Ectodermal cell (in vitro differentiated cells): ENCODE data around the gene SYNGR3.
A peak's percentile ranks its signal among the peaks of the same experiment; 100 is the strongest.
"Not testable (repeated sequence)": the region's sequence is repeated elsewhere in the genome, so short reads cannot be mapped to it uniquely, and the experiment has no call there.

ENCODE experiments used
- H3K27ac ChIP-seq: 2 replicates; pipeline ENCODE4 v1.7.0; 2013; ENCODE audit warnings: mild to moderate bottlenecking, low read depth, low read length; ENCODE audit not compliant: insufficient read depth, poor library complexity, severe bottlenecking
- H3K27me3 ChIP-seq: 2 replicates; pipeline ENCODE4 v1.7.0; 2013; ENCODE audit warnings: mild to moderate bottlenecking, low read length; ENCODE audit not compliant: insufficient read depth, control insufficient read depth, poor library complexity, severe bottlenecking
- H3K36me3 ChIP-seq: one replicate; pipeline ENCODE4 v1.7.0; 2013; ENCODE audit warnings: low read length; ENCODE audit not compliant: control insufficient read depth, insufficient read depth
- H3K4me1 ChIP-seq: one replicate; pipeline ENCODE4 v1.7.0; 2013; ENCODE audit warnings: low read length; ENCODE audit not compliant: control insufficient read depth, insufficient read depth
- H3K4me3 ChIP-seq: 2 replicates; pipeline ENCODE4 v1.7.0; 2013; ENCODE audit warnings: low read depth, low read length, control low read depth; ENCODE audit not compliant: insufficient read depth
- H3K9me3 ChIP-seq: 2 replicates; pipeline ENCODE4 v1.7.0; 2013; ENCODE audit warnings: mild to moderate bottlenecking, low read length, moderate library complexity; ENCODE audit not compliant: control insufficient read depth
- WGBS, 2 experiments: methylation state at CpG; one replicate each; pipeline ENCODE4 v1.1.7; 2013; ENCODE audit warnings: missing lambda C conversion rate in 2 of 2; 5-methylcytosine and 5-hydroxymethylcytosine counted together

The SYNGR3 gene

GRCh38 chr16:2031081-2031577 is 41.4 kb downstream of the SYNGR3 start:
- Histone ChIP-seq H3K27me3 (peaks cover 27% of the 10 kb centered on the region), H3K27ac (no peak overlapping the region), H3K36me3 (no peaks in the 10 kb centered on the region), H3K9me3 (no peaks in the 10 kb centered on the region), H3K4me1 (peaks cover 18% of the 10 kb centered on the region), H3K4me3 (no peak overlapping the region)
- 92 to 93% methylated on average over 11 of the region's 11 CpGs for WGBS, 2 experiments

- H3K27ac ChIP-seq = no peak overlapping the region
- H3K9me3 ChIP-seq = no peaks in the 10 kb centered on the region
- peaks cover 18% of the 10 kb centered on the region for H3K4me1 ChIP-seq
- no peaks in the 10 kb centered on the region for H3K36me3 ChIP-seq
- WGBS, 2 experiments = 92 to 94% methylated on average over 15 of the region's 15 CpGs
- peaks cover 14% of the 10 kb centered on the region for H3K27me3 ChIP-seq
- no peak overlapping the region for H3K4me3 ChIP-seq
Measured at GRCh38 chr16:2032285-2033056, 42.7 kb downstream of the SYNGR3 start.

- H3K27ac ChIP-seq = peak overlapping the region; percentile 1
Measured at GRCh38 chr16:2033057-2033908, 43.5 kb downstream of the SYNGR3 start.

GRCh38 chr16:2033909-2034695 is 44.3 kb downstream of the SYNGR3 start:
- peak overlapping the region; percentile 1 for H3K27ac ChIP-seq
- H3K9me3 ChIP-seq, H3K4me3 ChIP-seq, H3K36me3 ChIP-seq, H3K27me3 ChIP-seq: not testable (repeated sequence)
- peaks cover 18% of the 10 kb centered on the region for H3K4me1 ChIP-seq
- WGBS, 2 experiments = 87 to 90% methylated on average over 12 to 13 of the region's 32 CpGs

More at GRCh38 chr16:2033057-2033908, 43.5 kb downstream of the SYNGR3 start:
- Histone ChIP-seq H3K4me3 (no peak overlapping the region), H3K27me3 (peaks cover 6% of the 10 kb centered on the region), H3K4me1 (peaks cover 18% of the 10 kb centered on the region), H3K9me3 (no peaks in the 10 kb centered on the region), H3K36me3 (no peaks in the 10 kb centered on the region)
- 70 to 72% methylated on average over 37 of the region's 37 CpGs for WGBS, 2 experiments

- no peaks in the 10 kb centered on the region for H3K36me3 ChIP-seq
- H3K4me3 ChIP-seq = no peak overlapping the region
- H3K27me3 ChIP-seq = no peaks in the 10 kb centered on the region
- H3K4me1 ChIP-seq = peaks cover 18% of the 10 kb centered on the region
- no peak overlapping the region for H3K27ac ChIP-seq
- WGBS, 2 experiments = 91 to 94% methylated on average over 17 of the region's 17 CpGs
- H3K9me3 ChIP-seq = no peaks in the 10 kb centered on the region
Measured at GRCh38 chr16:2034696-2035430, 45.1 kb downstream of the SYNGR3 start.

GRCh38 chr16:2035431-2036199 is 45.8 kb downstream of the SYNGR3 start:
- no peaks in the 10 kb centered on the region for H3K36me3 ChIP-seq
- peaks cover 18% of the 10 kb centered on the region for H3K4me1 ChIP-seq
- H3K27ac ChIP-seq = peak overlapping the region; percentile 60
- WGBS, 2 experiments = 80 to 81% methylated on average over 34 of the region's 34 CpGs
- no peaks in the 10 kb centered on the region for H3K9me3 ChIP-seq
- H3K27me3 ChIP-seq = no peaks in the 10 kb centered on the region
- H3K4me3 ChIP-seq = no peak overlapping the region

GRCh38 chr16:2036200-2036966 is 46.6 kb downstream of the SYNGR3 start:
- H3K27ac ChIP-seq = peak overlapping the region; percentile 60
- no peaks in the 10 kb centered on the region for H3K27me3 ChIP-seq
- no peak overlapping the region for H3K4me3 ChIP-seq
- peaks cover 18% of the 10 kb centered on the region for H3K4me1 ChIP-seq
- 95% methylated on average over 47 of the region's 47 CpGs for WGBS, 2 experiments
- no peaks in the 10 kb centered on the region for H3K9me3 ChIP-seq
- H3K36me3 ChIP-seq = no peaks in the 10 kb centered on the region

GRCh38 chr16:2037115-2037514 is 47.3 kb downstream of the SYNGR3 start:
- Histone ChIP-seq H3K4me3 (no peak overlapping the region), H3K4me1 (peaks cover 18% of the 10 kb centered on the region), H3K36me3 (no peaks in the 10 kb centered on the region), H3K27ac (no peak overlapping the region), H3K9me3 (no peaks in the 10 kb centered on the region), H3K27me3 (no peaks in the 10 kb centered on the region)
- 94 to 95% methylated on average over 15 of the region's 15 CpGs for WGBS, 2 experiments
